GM19035 (cell line): Measurements from ENCODE around the gene EIF2B5.

Source experiments
- ATAC-seq: cut with Tn5 transposase; IDR thresholded peaks from one replicate; pipeline ENCODE4 v1.9.1; 2021; ENCODE audit not compliant: unreplicated experiment

EIF2B5 gene

DNA sequence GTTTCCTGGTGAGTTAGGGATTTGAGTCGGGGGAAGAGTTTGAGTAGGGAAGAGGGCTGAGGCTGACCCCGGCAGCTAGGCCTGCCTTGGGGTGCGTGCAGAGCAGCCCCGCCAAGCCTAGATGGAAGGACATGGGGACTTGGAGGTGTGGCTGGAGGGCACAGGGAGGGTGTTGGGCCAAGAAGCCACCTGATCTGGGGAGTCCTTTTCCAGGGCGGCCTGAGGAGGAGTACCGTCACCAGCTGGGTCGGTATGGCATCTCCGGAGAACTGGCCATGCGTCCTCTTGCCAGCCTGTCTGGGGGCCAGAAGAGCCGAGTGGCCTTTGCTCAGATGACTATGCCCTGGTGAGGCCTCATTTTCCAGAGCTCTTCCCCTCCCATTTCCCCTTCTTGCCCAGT is 57.7 kb downstream of the EIF2B5 start:
- no peak for ATAC-seq

GRCh38 chr3:184193991-184194539 is 58.9 kb downstream of the EIF2B5 start:
- ATAC-seq, result no peak
